ENCODE measurements around the gene AP1M1. TPM values are rescaled to one million over a fixed set of nuclear protein-coding genes. Genes with fewer than 3 reads are reported as not detected.

Gene AP1M1
- total and polyA plus RNA-seq, 4 donors: 31.2 to 85.7 (median 54.2) TPM

DNA sequence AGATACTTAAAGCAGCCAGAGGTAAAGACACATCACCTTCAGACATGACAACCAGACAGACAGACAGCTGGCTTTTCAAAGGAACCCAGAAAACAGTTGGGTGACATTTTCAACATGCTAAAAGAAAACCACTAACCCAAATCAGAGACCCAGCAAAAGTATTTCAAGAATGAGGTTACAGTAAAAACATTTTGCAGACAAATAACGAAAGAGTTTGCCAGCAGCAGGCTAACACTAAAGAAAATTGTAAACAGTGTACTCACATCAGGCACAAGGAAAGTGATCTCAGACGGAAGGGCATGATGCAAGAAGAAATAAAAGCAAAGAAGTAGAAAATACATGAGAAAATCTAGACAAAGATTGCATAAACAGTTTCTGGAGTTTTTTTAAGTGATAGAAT lies 46.4 kb downstream of the AP1M1 start:
- H3K4me3 ChIP-seq: no peak overlapping the region
- H3K27ac ChIP-seq (ENCODE audit: low read depth in 1 of 2, low read length in 1 of 2): no peak overlapping the region
- no peak for DNase-seq
- no peaks in the 10 kb centered on the region for H3K4me1 ChIP-seq (ENCODE audit: control insufficient read depth in 5 of 5, insufficient read depth in 5 of 5, low read length in 5 of 5)
- H3K9me3 ChIP-seq (ENCODE audit: control insufficient read depth in 4 of 4, insufficient read depth in 3 of 4, low read length in 3 of 4): no peaks in the 10 kb centered on the region
- 37 to 41% methylated on average over 2 of the region's 2 CpGs for WGBS, 2 donors
- no peak overlapping the region for H3K9ac ChIP-seq (ENCODE audit: insufficient read depth in 1 of 2, low read length in 2 of 2)
- TF ChIP-seq, protein P1, sequence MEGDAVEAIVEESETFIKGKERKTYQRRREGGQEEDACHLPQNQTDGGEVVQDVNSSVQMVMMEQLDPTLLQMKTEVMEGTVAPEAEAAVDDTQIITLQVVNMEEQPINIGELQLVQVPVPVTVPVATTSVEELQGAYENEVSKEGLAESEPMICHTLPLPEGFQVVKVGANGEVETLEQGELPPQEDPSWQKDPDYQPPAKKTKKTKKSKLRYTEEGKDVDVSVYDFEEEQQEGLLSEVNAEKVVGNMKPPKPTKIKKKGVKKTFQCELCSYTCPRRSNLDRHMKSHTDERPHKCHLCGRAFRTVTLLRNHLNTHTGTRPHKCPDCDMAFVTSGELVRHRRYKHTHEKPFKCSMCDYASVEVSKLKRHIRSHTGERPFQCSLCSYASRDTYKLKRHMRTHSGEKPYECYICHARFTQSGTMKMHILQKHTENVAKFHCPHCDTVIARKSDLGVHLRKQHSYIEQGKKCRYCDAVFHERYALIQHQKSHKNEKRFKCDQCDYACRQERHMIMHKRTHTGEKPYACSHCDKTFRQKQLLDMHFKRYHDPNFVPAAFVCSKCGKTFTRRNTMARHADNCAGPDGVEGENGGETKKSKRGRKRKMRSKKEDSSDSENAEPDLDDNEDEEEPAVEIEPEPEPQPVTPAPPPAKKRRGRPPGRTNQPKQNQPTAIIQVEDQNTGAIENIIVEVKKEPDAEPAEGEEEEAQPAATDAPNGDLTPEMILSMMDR (IDR thresholded peaks at IDR 0.05; ENCODE audit: control extremely low read depth, extremely low read depth): no peak
- no peaks in the 10 kb centered on the region for H3K27me3 ChIP-seq (ENCODE audit: control insufficient read depth in 3 of 3, insufficient read depth in 3 of 3, low read length in 2 of 3)
- ATAC-seq (ENCODE audit: insufficient read depth, low FRiP score): no peak
- H3K36me3 ChIP-seq (ENCODE audit: control insufficient read depth in 4 of 4, insufficient read depth in 4 of 4, low read length in 4 of 4): no peaks in the 10 kb centered on the region

DNA sequence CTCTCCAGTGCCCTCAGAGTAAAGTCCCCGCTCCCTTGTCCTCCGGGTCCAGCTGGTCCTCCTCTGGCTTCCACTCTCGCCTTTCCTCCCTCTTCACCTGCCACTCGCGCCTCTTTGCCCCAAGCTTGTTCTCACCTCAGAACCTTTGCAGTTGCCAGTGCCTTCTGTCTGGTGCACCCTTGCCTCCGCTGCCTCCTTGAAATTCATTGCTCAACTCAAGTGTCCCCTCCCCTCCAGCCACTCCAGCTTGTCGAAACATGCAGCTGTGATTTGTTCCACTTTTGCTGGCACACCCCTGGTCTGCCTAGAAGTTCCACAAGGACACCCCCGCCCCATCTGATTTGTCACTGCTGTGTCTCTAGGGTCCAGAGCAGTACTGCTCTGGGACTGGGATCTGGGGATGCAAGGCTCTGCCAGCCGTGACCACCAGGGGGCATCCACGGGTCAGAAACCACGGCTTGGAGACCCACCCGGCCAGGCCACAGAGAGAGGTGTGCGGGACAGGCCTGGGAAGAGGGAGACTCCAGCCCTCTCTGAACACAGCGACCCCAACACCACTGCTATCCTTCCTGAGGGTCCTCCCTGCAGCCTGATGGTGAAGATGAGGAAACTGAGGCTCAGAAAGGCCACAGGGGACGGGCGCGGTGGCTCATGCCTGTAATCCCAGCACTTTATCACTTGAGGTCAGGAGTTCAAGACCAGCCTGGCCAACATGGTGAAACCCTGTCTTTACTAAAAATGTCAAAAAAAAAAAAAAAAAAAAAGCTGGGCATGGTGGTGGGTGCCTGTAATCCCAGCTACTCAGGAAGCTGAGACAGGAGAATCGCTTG lies 49.9 kb downstream of the AP1M1 start:
- Histone ChIP-seq H3K4me3 (no peak overlapping the region), H3K4me1 (ENCODE audit: control insufficient read depth in 5 of 5, insufficient read depth in 5 of 5, low read length in 5 of 5) (peaks cover 0 to 1% (median 0%) of the 10 kb centered on the region in 5 donors), H3K36me3 (ENCODE audit: control insufficient read depth in 4 of 4, insufficient read depth in 4 of 4, low read length in 4 of 4) (no peaks in the 10 kb centered on the region), H3K27ac (ENCODE audit: low read depth in 1 of 2, low read length in 1 of 2) (no peak overlapping the region), H3K9me3 (ENCODE audit: control insufficient read depth in 4 of 4, insufficient read depth in 3 of 4, low read length in 3 of 4) (no peaks in the 10 kb centered on the region), H3K9ac (ENCODE audit: insufficient read depth in 1 of 2, low read length in 2 of 2) (no peak overlapping the region), H3K27me3 (ENCODE audit: control insufficient read depth in 3 of 3, insufficient read depth in 3 of 3, low read length in 2 of 3) (no peaks in the 10 kb centered on the region)
- TF ChIP-seq, protein P1 (IDR thresholded peaks at IDR 0.05; ENCODE audit: control extremely low read depth, extremely low read depth): peak; percentile 98
- whole genome bisulfite sequencing, 2 donors: 40% methylated on average over 18 of the region's 18 CpGs
- peak; percentile 84 for ATAC-seq (ENCODE audit: insufficient read depth, low FRiP score)
- peak; percentile 82 to 85 (median 84) for DNase-seq

DNA sequence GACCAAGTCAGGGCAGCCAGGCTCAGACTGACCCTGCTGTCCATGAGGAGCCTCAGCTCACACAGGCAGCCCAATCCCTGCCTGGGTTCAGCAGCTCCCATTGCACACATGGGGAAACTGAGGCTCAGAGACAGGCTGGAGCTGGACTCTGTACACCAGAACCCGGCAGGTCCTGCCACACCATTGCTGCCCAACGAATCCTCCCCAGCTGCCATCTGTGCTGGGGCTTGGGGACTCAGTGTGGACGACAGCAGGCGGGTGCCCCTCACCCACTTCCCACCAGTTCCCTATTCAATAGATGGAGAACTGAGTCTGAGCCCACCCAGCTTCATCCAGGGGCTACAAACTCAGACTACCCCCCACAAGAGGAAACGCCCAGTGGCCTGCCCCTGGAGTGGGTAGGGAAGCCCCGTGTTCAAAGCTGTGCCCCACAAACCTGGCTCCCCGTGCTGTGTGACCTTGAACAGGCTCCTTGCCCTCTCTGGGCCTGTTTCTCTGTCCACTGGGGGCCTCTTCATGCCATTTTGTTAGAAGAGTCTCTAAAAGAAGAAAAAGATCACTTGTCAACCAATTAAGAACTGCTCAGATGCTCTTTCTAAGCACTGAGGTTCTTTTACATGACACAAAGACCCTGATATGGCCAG lies 50.8 kb downstream of the AP1M1 start:
- no peak for DNase-seq
- ATAC-seq (ENCODE audit: insufficient read depth, low FRiP score): no peak
- 86 to 90% methylated on average over 7 of the region's 7 CpGs for WGBS, 2 donors
- Histone ChIP-seq H3K4me1 (ENCODE audit: control insufficient read depth in 5 of 5, insufficient read depth in 5 of 5, low read length in 5 of 5) (peaks cover 0 to 6% (median 0%) of the 10 kb centered on the region in 5 donors), H3K9me3 (ENCODE audit: control insufficient read depth in 4 of 4, insufficient read depth in 3 of 4, low read length in 3 of 4) (no peaks in the 10 kb centered on the region), H3K27ac (ENCODE audit: low read depth in 1 of 2, low read length in 1 of 2) (no peak overlapping the region), H3K27me3 (ENCODE audit: control insufficient read depth in 3 of 3, insufficient read depth in 3 of 3, low read length in 2 of 3) (no peaks in the 10 kb centered on the region), H3K9ac (ENCODE audit: insufficient read depth in 1 of 2, low read length in 2 of 2) (no peak overlapping the region), H3K36me3 (ENCODE audit: control insufficient read depth in 4 of 4, insufficient read depth in 4 of 4, low read length in 4 of 4) (no peaks in the 10 kb centered on the region), H3K4me3 (no peak overlapping the region)
- TF ChIP-seq, protein P1 (IDR thresholded peaks at IDR 0.05; ENCODE audit: control extremely low read depth, extremely low read depth): no peak

All from lung (tissue), 12 donors.